Left lung (tissue), 10 donors: ENCODE results near the gene SART1. TPM values are rescaled to one million over a fixed set of nuclear protein-coding genes. Genes with fewer than 3 reads are reported as not detected.

Source experiments
- ATAC-seq: fragments of 200-7000 bp; cut with Tn5 transposase; one replicate; pipeline ENCODE4 v1.9.1; 2020; ENCODE audit warnings: moderate library complexity
- DNase-seq, 4 donors: peaks; one replicate each; pipeline ENCODE4 v3.0.0-alpha.2; 2013 to 2020
- H3K27ac ChIP-seq, 2 donors: fragments of 200-600 bp; sonication (generic) in 1 of 2; one replicate each; pipeline versions ENCODE4 v1.5.0 to v1.8.0; 2020 to 2021
- H3K27me3 ChIP-seq, 2 donors: fragments of 200-600 bp; sonication (generic) in 1 of 2; one replicate each; pipeline versions ENCODE4 v1.5.0 to v1.8.0; 2020 to 2021
- H3K36me3 ChIP-seq, 2 donors: fragments of 200-600 bp; sonication (generic) in 1 of 2; one replicate each; pipeline versions ENCODE4 v1.5.0 to v1.8.0; 2020 to 2021
- H3K4me1 ChIP-seq, 2 donors: fragments of 200-600 bp; one replicate each; pipeline ENCODE4 v1.8.0; 2021
- H3K4me3 ChIP-seq, 2 donors: fragments of 200-600 bp; sonication (generic) in 1 of 2; one replicate each; pipeline versions ENCODE4 v1.5.0 to v1.8.0; 2020 to 2021; ENCODE audit warnings: mild to moderate bottlenecking in 1 of 2
- H3K9me3 ChIP-seq, 2 donors: fragments of 200-600 bp; sonication (generic) in 1 of 2; one replicate each; pipeline versions ENCODE4 v1.5.0 to v1.8.0; 2020 to 2021
- CTCF ChIP-seq, 2 donors: fragments of 200-600 bp; sonication (generic) in 1 of 2; IDR thresholded peaks; one replicate each; pipeline versions ENCODE4 v1.5.0 to v1.8.0; 2021; ENCODE audit warnings: antibody characterized with exemption in 2 of 2
- intact Hi-C, 2 donors: fragments of 100-400 bp; cut with DNase I; formaldehyde crosslinking; loops; one replicate each; pipeline versions ENCODE4 v1.11.2 to v1.14.2; 2022
- polyA plus RNA-seq, 6 donors: library from polyadenylated mRNA; unstranded; fragments of 120-200 nt; gene quantifications; one replicate each; pipeline ENCODE4 v1.2.1, GENCODE V29; 2013; ENCODE audit not compliant: insufficient read length in 6 of 6
- total RNA-seq, 2 donors: library from RNA; stranded (reverse); fragmentation: NEBNext Ultra II Directional; extraction: Animal tissue kit (Norgen Biotek cat#: 25700); gene quantifications; one replicate each; pipeline ENCODE4 v1.2.1, GENCODE V29; 2021
- donor health status: DM: no; HTN: yes; CAD: no.
- donor health status: DM: no; HTN: no; CAD: no.

The SART1 gene
- total and polyA plus RNA-seq, 8 donors, result 34.1 to 55.4 (median 46.3) TPM

DNA sequence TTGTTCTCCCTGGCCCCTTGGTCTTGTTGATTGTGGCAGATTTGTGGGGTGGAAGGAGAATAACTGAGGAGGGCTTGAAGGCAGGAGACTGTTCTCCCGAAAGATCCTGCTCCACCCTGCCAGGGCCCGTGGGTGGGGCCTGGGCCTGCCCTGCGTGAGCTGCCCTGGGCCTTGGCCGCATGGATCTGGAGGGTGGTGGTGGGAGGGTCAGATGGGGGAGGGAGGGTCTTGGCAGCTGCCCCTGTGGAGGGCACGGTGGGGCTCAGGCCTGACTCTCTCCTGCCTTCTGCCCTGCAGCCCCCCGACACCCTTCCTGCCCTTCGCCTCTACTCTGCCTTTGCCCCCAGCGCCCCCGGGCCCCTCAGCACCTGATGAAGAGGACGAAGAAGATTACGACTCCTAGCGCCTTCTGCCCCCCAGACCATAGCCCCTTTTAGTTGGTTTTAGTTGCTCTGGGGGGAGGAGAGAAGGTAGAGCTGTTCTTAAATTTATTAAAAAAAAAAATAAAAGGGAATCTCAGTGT, 40.4 kb upstream of the SART1 start:
- no peak for DNase-seq
- peaks cover 0 to 26% of the 10 kb centered on the region in 2 donors for H3K36me3 ChIP-seq
- no peaks in the 10 kb centered on the region for H3K27me3 ChIP-seq
- no peak for TF ChIP-seq CTCF (IDR thresholded peaks at IDR 0.05)
- ATAC-seq, result no peak
- peak overlapping the region in 1 of 2 donors; percentile 98 for H3K4me3 ChIP-seq
- intact Hi-C loops, result no loop called here
- H3K9me3 ChIP-seq, result no peaks in the 10 kb centered on the region
- no peak overlapping the region for H3K27ac ChIP-seq
- H3K4me1 ChIP-seq, result peaks cover 28 to 38% of the 10 kb centered on the region in 2 donors

GRCh38 chr11:65921876-65922275, 39.7 kb upstream of the SART1 start:
- H3K27me3 ChIP-seq, result no peaks in the 10 kb centered on the region
- peaks cover 0 to 26% of the 10 kb centered on the region in 2 donors for H3K36me3 ChIP-seq
- peaks cover 20 to 30% of the 10 kb centered on the region in 2 donors for H3K4me1 ChIP-seq
- no peak overlapping the region for H3K4me3 ChIP-seq
- H3K9me3 ChIP-seq, result no peaks in the 10 kb centered on the region
- H3K27ac ChIP-seq, result no peak overlapping the region
- intact Hi-C loops, result no loop called here
- no peak for TF ChIP-seq CTCF (IDR thresholded peaks at IDR 0.05)
- no peak for DNase-seq
- ATAC-seq, result no peak

DNA sequence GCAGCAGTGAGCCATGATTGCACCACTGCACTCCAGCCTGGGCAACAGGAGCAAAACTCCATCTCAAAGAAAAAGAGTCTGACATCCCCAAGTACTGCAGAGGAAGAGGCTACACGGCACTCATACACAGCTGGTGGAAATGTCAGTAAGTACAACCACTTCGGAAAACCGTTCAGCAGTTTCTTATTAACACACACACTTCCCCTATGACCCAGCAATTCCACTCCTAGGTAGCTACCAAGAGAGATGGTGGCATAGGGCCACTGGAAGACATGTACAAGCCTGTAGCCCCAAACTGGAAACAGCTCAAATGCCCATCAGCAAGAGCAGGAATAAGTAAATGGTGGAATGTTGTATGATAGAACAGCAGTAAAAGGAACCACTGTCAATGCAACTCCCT, 39.0 kb upstream of the SART1 start:
- H3K9me3 ChIP-seq, result no peaks in the 10 kb centered on the region
- no peak for ATAC-seq
- no peak for TF ChIP-seq CTCF (IDR thresholded peaks at IDR 0.05)
- no peak for DNase-seq
- peaks cover 13 to 27% of the 10 kb centered on the region in 2 donors for H3K4me1 ChIP-seq
- no peak overlapping the region for H3K27ac ChIP-seq
- H3K27me3 ChIP-seq, result no peaks in the 10 kb centered on the region
- no peak overlapping the region for H3K4me3 ChIP-seq
- intact Hi-C loops, result no loop called here
- H3K36me3 ChIP-seq, result peaks cover 0 to 22% of the 10 kb centered on the region in 2 donors

- Histone ChIP-seq H3K36me3 (peaks cover 0 to 20% of the 10 kb centered on the region in 2 donors), H3K4me1 (peaks cover 3 to 25% of the 10 kb centered on the region in 2 donors), H3K4me3 (no peak overlapping the region), H3K27ac (no peak overlapping the region), H3K9me3 (no peaks in the 10 kb centered on the region), H3K27me3 (no peaks in the 10 kb centered on the region)
- no peak for DNase-seq
- intact Hi-C loops, result no loop called here
- no peak for ATAC-seq
- no peak for TF ChIP-seq CTCF (IDR thresholded peaks at IDR 0.05)
Measured at GRCh38 chr11:65925397-65925796, 36.1 kb upstream of the SART1 start.

DNA sequence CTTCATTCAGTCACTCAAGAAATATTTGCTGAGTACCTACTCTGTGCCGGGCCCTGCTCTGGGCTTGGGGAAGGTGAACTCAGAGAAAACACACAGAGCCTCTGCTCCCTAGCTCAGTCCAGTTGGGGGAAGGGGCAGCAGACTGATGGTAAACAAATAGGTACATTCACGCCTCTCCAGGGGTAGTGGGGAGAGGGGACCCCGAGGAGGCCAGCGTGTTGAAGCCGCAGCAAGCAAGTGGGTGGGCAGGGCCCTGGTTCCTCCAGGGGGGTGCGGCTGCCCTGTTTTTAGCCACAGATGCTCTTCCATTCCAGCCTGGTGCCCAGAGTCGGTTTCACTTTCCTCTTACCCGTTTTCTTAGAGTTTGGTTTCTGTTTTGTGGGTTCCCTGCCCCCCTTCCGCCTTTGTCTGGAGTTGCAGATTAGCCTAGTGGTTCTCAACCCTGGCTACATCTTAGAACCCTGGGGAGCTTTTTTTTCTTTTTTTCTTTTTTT, 33.6 kb upstream of the SART1 start:
- Histone ChIP-seq H3K9me3 (no peaks in the 10 kb centered on the region), H3K27ac (peak overlapping the region; percentile 62 to 71), H3K4me3 (peak overlapping the region in 1 of 2 donors; percentile 18), H3K36me3 (peaks cover 0 to 3% of the 10 kb centered on the region in 2 donors), H3K27me3 (peaks cover 0 to 4% of the 10 kb centered on the region in 2 donors), H3K4me1 (peaks cover 0 to 16% of the 10 kb centered on the region in 2 donors)
- peak in 1 of 4 donors; percentile 54 for DNase-seq
- peak in 1 of 2 donors; percentile 16 for TF ChIP-seq CTCF (IDR thresholded peaks at IDR 0.05)
- peak; percentile 58 for ATAC-seq
- intact Hi-C loops, result no loop called here
